GM12878 (cell line): Measurements from ENCODE around the gene CYP1A2. TPM values are rescaled to one million over a fixed set of nuclear protein-coding genes. Genes with fewer than 3 reads are reported as not detected.

Experiments used
- BACH1 ChIP-seq: fragments of 450-650 bp; IDR thresholded peaks from 2 replicates; pipeline ENCODE4 v1.6.1; 2017; ENCODE audit warnings: mild to moderate bottlenecking, borderline replicate concordance
- BMI1 ChIP-seq: fragments of 450-650 bp; IDR thresholded peaks from 2 replicates; pipeline ENCODE4 v1.6.1; 2016; ENCODE audit warnings: mild to moderate bottlenecking, moderate library complexity, borderline replicate concordance
- CREB1 ChIP-seq: IDR thresholded peaks from 2 replicates; pipeline ENCODE4 v1.6.1; 2012; ENCODE audit warnings: low read depth, mild to moderate bottlenecking, inconsistent platforms
- CREM ChIP-seq: IDR thresholded peaks from 2 replicates; pipeline ENCODE4 v1.6.1; 2014; ENCODE audit warnings: antibody characterized with exemption, low read depth
- IKZF2 ChIP-seq, 2 experiments: fragments of 450-650 bp; IDR thresholded peaks; 2 replicates each; pipeline ENCODE4 v1.6.1; 2017; ENCODE audit warnings: mild to moderate bottlenecking in 2 of 2, moderate library complexity in 2 of 2
- LARP7 ChIP-seq: fragments of 450-650 bp; IDR thresholded peaks from 2 replicates; pipeline ENCODE4 v1.6.1; 2017; ENCODE audit warnings: mild to moderate bottlenecking
- MEF2B ChIP-seq: fragments of 450-650 bp; IDR thresholded peaks from 2 replicates; pipeline ENCODE4 v1.6.1; 2018; ENCODE audit warnings: mild to moderate bottlenecking, moderate library complexity; ENCODE audit not compliant: partially characterized antibody, poor library complexity, severe bottlenecking
- MTA2 ChIP-seq: fragments of 450-650 bp; IDR thresholded peaks from 2 replicates; pipeline ENCODE4 v1.6.1; 2016; ENCODE audit warnings: low read depth, mild to moderate bottlenecking, moderate library complexity
- NR2C1 ChIP-seq: fragments of 450-650 bp; IDR thresholded peaks from 2 replicates; pipeline ENCODE4 v1.6.1; 2017; ENCODE audit warnings: antibody characterized with exemption, mild to moderate bottlenecking, moderate library complexity
- POLR2AphosphoS5 ChIP-seq: IDR thresholded peaks from 2 replicates; pipeline ENCODE4 v1.6.1; 2011; ENCODE audit warnings: mild to moderate bottlenecking, low read length, inconsistent platforms
- POU2F2 ChIP-seq: IDR thresholded peaks from 3 replicates; pipeline ENCODE4 v1.6.1; 2011; ENCODE audit warnings: low read depth, mild to moderate bottlenecking, low read length, borderline replicate concordance
- SP1 ChIP-seq: IDR thresholded peaks from one replicate; pipeline ENCODE4 v1.6.1; 2011; ENCODE audit warnings: low read depth, low read length
- WRNIP1 ChIP-seq: IDR thresholded peaks from 2 replicates; pipeline ENCODE4 v1.6.1; 2011; ENCODE audit warnings: low read depth, low read length, improper control_type of control experiment, borderline replicate concordance
- polyA plus RNA-seq, 11 experiments: library from polyadenylated mRNA; depleted of rRNA in 4 of 11; unstranded in 6 of 11; stranded (reverse) in 5 of 11; fragments of >200 nt; fragmentation: Nextera tagmentation in 4 of 11; fragmentation: Illumina TruSeq in 1 of 11; extraction: Ambion mirVana in 4 of 11; extraction: Trizol in 1 of 11; gene quantifications; 1 replicate in 1 of 11; 2 replicates in 10 of 11; pipeline versions ENCODE4 v1.2.1 to v1.2.3, GENCODE V29; 2011 to 2016; ENCODE audit warnings: inconsistent platforms in 2 of 11, missing spikeins in 2 of 11, low read depth in 1 of 11
- total RNA-seq, 4 experiments: library from RNA; depleted of rRNA in 3 of 4; stranded (reverse); fragments of >200 nt in 3 of 4; fragmentation: Illumina TruSeq in 1 of 4; extraction: Trizol in 1 of 4; gene quantifications; 2 replicates each; pipeline versions ENCODE4 v1.2.1 to v1.2.3, GENCODE V29; 2013 to 2021
- TF ChIP-seq, protein P1 (sequence below): fragments of 450-650 bp; formaldehyde crosslinking; IDR thresholded peaks from 2 replicates; pipeline ENCODE4 v1.4.0; 2022; ENCODE audit warnings: mild to moderate bottlenecking, moderate library complexity
- TF ChIP-seq, protein P2 (sequence below): fragments of 450-650 bp; IDR thresholded peaks from 2 replicates; pipeline ENCODE4 v1.6.1; 2016; ENCODE audit warnings: mild to moderate bottlenecking, moderate library complexity, borderline replicate concordance
- TF ChIP-seq, protein P3 (sequence below): fragments of 450-650 bp; IDR thresholded peaks from 2 replicates; pipeline ENCODE4 v1.6.1; 2018; ENCODE audit warnings: mild to moderate bottlenecking, low read depth, moderate library complexity; ENCODE audit not compliant: partially characterized antibody
- TF ChIP-seq, protein P4 (sequence below): fragments of 450-650 bp; IDR thresholded peaks from 2 replicates; pipeline ENCODE4 v1.6.1; 2016; ENCODE audit warnings: mild to moderate bottlenecking

Gene CYP1A2
- total and polyA plus RNA-seq, 10 of the 15 experiments (the other 5 are each of a cell fraction or from before 2014, with no cell fraction given), result 0.03 to 0.09 (median 0.05) TPM; not detected in 7

DNA sequence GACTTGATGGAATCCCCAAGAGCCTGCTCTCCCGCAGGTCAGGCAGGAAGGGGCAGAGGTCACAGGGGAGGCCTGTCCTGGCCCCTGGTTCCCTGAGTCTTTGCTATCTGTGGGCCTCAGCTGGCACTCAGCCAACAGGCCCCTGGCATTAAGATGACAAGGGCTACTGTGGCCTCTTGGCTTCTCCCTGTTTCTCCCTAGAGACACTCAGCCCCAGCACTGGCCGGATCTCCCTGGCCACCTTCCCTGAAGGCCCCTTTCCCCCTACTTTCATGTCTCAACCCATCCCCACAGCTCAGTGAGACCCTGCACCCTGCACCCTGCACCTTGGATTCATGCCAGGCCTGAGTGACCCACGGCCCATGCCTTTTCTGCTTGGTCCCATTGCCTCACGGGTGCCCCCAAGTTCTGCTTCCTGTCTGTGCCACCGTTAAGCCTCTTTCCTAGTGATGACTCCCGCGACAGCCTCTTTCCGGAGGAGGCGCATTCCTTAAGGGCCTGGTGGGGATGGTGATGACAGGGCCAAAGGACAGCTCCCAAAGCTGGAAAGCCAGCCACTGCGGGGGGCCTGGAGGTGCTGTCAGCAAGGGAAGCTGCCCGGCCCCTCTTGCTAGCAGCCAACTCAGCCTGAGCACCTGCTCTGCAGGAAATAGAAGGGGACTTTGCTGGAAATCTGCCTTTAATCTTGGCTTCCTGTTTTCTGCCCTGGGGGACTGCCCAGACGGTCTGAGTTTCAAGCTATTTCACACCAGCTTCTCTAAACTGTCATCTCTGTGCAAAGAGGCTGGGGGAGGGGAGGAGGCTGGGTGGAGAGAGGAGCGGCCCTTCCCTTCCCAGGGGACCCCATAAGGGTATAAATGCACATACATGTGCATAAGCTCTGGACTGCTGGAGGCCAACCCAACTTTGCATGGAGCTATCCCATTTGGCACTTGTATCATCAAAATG, 28.4 kb downstream of the CYP1A2 start (continued):
- TF ChIP-seq, protein P1, sequence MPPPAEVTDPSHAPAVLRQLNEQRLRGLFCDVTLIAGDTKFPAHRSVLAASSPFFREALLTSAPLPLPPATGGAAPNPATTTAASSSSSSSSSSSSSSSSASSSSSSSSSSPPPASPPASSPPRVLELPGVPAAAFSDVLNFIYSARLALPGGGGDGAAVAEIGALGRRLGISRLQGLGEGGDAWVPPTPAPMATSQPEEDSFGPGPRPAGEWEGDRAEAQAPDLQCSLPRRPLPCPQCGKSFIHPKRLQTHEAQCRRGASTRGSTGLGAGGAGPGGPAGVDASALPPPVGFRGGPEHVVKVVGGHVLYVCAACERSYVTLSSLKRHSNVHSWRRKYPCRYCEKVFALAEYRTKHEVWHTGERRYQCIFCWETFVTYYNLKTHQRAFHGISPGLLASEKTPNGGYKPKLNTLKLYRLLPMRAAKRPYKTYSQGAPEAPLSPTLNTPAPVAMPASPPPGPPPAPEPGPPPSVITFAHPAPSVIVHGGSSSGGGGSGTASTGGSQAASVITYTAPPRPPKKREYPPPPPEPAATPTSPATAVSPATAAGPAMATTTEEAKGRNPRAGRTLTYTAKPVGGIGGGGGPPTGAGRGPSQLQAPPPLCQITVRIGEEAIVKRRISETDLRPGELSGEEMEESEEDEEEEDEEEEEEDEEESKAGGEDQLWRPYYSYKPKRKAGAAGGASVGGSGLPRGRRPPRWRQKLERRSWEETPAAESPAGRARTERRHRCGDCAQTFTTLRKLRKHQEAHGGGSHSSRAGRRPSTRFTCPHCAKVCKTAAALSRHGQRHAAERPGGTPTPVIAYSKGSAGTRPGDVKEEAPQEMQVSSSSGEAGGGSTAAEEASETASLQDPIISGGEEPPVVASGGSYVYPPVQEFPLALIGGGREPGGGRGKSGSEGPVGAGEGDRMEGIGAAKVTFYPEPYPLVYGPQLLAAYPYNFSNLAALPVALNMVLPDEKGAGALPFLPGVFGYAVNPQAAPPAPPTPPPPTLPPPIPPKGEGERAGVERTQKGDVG (CRISPR knock-in tag), result no peak
- TF ChIP-seq, protein P2, sequence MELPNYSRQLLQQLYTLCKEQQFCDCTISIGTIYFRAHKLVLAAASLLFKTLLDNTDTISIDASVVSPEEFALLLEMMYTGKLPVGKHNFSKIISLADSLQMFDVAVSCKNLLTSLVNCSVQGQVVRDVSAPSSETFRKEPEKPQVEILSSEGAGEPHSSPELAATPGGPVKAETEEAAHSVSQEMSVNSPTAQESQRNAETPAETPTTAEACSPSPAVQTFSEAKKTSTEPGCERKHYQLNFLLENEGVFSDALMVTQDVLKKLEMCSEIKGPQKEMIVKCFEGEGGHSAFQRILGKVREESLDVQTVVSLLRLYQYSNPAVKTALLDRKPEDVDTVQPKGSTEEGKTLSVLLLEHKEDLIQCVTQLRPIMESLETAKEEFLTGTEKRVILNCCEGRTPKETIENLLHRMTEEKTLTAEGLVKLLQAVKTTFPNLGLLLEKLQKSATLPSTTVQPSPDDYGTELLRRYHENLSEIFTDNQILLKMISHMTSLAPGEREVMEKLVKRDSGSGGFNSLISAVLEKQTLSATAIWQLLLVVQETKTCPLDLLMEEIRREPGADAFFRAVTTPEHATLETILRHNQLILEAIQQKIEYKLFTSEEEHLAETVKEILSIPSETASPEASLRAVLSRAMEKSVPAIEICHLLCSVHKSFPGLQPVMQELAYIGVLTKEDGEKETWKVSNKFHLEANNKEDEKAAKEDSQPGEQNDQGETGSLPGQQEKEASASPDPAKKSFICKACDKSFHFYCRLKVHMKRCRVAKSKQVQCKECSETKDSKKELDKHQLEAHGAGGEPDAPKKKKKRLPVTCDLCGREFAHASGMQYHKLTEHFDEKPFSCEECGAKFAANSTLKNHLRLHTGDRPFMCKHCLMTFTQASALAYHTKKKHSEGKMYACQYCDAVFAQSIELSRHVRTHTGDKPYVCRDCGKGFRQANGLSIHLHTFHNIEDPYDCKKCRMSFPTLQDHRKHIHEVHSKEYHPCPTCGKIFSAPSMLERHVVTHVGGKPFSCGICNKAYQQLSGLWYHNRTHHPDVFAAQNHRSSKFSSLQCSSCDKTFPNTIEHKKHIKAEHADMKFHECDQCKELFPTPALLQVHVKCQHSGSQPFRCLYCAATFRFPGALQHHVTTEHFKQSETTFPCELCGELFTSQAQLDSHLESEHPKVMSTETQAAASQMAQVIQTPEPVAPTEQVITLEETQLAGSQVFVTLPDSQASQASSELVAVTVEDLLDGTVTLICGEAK, result peak; percentile 41; the same call in 1 of the 2 replicates
- TF ChIP-seq, protein P3, sequence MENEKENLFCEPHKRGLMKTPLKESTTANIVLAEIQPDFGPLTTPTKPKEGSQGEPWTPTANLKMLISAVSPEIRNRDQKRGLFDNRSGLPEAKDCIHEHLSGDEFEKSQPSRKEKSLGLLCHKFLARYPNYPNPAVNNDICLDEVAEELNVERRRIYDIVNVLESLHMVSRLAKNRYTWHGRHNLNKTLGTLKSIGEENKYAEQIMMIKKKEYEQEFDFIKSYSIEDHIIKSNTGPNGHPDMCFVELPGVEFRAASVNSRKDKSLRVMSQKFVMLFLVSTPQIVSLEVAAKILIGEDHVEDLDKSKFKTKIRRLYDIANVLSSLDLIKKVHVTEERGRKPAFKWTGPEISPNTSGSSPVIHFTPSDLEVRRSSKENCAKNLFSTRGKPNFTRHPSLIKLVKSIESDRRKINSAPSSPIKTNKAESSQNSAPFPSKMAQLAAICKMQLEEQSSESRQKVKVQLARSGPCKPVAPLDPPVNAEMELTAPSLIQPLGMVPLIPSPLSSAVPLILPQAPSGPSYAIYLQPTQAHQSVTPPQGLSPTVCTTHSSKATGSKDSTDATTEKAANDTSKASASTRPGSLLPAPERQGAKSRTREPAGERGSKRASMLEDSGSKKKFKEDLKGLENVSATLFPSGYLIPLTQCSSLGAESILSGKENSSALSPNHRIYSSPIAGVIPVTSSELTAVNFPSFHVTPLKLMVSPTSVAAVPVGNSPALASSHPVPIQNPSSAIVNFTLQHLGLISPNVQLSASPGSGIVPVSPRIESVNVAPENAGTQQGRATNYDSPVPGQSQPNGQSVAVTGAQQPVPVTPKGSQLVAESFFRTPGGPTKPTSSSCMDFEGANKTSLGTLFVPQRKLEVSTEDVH, result no peak
- TF ChIP-seq POU2F2, result 0 out of 3 replicates have a peak, but pooled peaks have one; percentile 6
- TF ChIP-seq LARP7, result peak; percentile 56
- TF ChIP-seq BACH1, result peak; percentile 15; the same call in 1 of the 2 replicates
- TF ChIP-seq IKZF2 (IDR thresholded peaks at IDR 0.05), result peak; percentile 88
- 0 out of 2 replicates have a peak, but pooled peaks have one; percentile 18 for TF ChIP-seq BMI1
- peak; percentile 47; the same call in 1 of the 2 replicates for TF ChIP-seq NR2C1
- TF ChIP-seq WRNIP1, result no peak
- TF ChIP-seq SP1, result peak; percentile 41
- peak; percentile 98 for TF ChIP-seq MEF2B
- TF ChIP-seq, protein P4, sequence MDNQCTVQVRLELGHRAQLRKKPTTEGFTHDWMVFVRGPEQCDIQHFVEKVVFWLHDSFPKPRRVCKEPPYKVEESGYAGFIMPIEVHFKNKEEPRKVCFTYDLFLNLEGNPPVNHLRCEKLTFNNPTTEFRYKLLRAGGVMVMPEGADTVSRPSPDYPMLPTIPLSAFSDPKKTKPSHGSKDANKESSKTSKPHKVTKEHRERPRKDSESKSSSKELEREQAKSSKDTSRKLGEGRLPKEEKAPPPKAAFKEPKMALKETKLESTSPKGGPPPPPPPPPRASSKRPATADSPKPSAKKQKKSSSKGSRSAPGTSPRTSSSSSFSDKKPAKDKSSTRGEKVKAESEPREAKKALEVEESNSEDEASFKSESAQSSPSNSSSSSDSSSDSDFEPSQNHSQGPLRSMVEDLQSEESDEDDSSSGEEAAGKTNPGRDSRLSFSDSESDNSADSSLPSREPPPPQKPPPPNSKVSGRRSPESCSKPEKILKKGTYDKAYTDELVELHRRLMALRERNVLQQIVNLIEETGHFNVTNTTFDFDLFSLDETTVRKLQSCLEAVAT, result peak; percentile 24; the same call in 1 of the 2 replicates
- peak; percentile 41 for TF ChIP-seq POLR2AphosphoS5
- TF ChIP-seq MTA2, result peak; percentile 67; the same call in 1 of the 2 replicates
- TF ChIP-seq CREB1, result no peak
- peak; percentile 73; the same call in 1 of the 2 replicates for TF ChIP-seq CREM
